ENCODE data around the gene FAM186B.

The FAM186B gene

GRCh38 chr12:49538510-49539403 is 66.7 kb downstream of the FAM186B start, which contains the start of gene KCNH3:
Gene KCNH3, plus strand, starts transcription at chr12:49539030. Its CDS starts 387 bp downstream, at chr12:49539417.
- 2% methylated on average over 105 to 106 of the region's 107 CpGs for WGBS, 2 experiments
- Histone ChIP-seq H3K9me3 (ENCODE audit: control insufficient read depth, low read length) (no peaks in the 10 kb centered on the region), H3K36me3 (ENCODE audit: control insufficient read depth, insufficient read depth, low read length) (no peaks in the 10 kb centered on the region), H3K4me3 (ENCODE audit: insufficient read depth, low read depth, low read length) (peak within 1 kb of the TSS; percentile 25), H3K4me1 (ENCODE audit: control insufficient read depth, insufficient read depth, low read length) (peaks cover 17% of the 10 kb centered on the region), H3K27me3 (ENCODE audit: control insufficient read depth, insufficient read depth, low read length, poor library complexity, severe bottlenecking) (peaks cover 93% of the 10 kb centered on the region), H3K27ac (ENCODE audit: insufficient read depth, low read depth, low read length, poor library complexity, severe bottlenecking) (no peak within 1 kb of the TSS)

GRCh38 chr12:49537752-49538509 is 67.5 kb downstream of the FAM186B start:
- WGBS, 2 experiments = 1% methylated on average over 61 of the region's 61 CpGs
- peaks cover 17% of the 10 kb centered on the region for H3K4me1 ChIP-seq (ENCODE audit: control insufficient read depth, insufficient read depth, low read length)
- H3K27ac ChIP-seq (ENCODE audit: insufficient read depth, low read depth, low read length, poor library complexity, severe bottlenecking) = no peak overlapping the region
- peaks cover 85% of the 10 kb centered on the region for H3K27me3 ChIP-seq (ENCODE audit: control insufficient read depth, insufficient read depth, low read length, poor library complexity, severe bottlenecking)
- H3K9me3 ChIP-seq (ENCODE audit: control insufficient read depth, low read length) = no peaks in the 10 kb centered on the region
- H3K36me3 ChIP-seq (ENCODE audit: control insufficient read depth, insufficient read depth, low read length) = no peaks in the 10 kb centered on the region
- peak overlapping the region; percentile 25 for H3K4me3 ChIP-seq (ENCODE audit: insufficient read depth, low read depth, low read length)

Measured in ectodermal cell (in vitro differentiated cells).